Measurements from ENCODE around the gene RPEL1. TPM values are rescaled to one million over a fixed set of nuclear protein-coding genes. Genes with fewer than 3 reads are reported as not detected.
"Not testable (repeated sequence)": the region's sequence is repeated elsewhere in the genome, so short reads cannot be mapped to it uniquely, and the experiment has no call there.

RPEL1 gene
- not detected for total RNA-seq
- not detected for polyA plus RNA-seq

DNA sequence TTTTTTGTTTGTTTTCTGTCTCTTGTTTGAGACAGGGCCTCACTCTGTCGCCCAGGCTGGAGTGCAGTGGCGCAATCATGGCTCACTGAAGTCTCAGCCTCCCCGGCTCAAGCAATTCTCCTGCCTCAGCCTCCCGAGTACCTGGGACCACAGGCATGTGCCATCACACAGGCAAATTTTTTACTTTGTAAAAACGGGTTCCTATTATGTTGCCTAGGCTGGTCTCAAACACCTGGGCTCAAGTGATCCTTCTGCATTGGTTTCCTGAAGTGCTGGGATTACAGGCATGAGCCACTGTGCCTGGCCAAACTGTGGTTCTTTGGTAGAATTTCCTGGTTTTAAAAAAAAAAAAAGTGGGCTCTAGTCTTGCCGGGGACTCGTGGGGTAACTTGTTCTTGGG is at the start of gene RPEL1:
TSS of gene RPEL1 (plus strand) at position 301 of the 400 bp plus-strand sequence. CDS start 110 bp downstream, outside the sequence.
- H3K9me3 ChIP-seq (ENCODE audit: control insufficient read depth in 4 of 4, low read length in 3 of 4); H3K27ac ChIP-seq (ENCODE audit: low read depth in 1 of 2, low read length in 2 of 2); DNase-seq (ENCODE audit: low spot score); H3K36me3 ChIP-seq (ENCODE audit: control insufficient read depth in 4 of 4, insufficient read depth in 3 of 4, low read depth in 1 of 4, low read length in 3 of 4); H3K4me3 ChIP-seq (ENCODE audit: low read depth in 1 of 3, low read length in 3 of 3); H3K9ac ChIP-seq (ENCODE audit: low read depth in 1 of 2, low read length in 2 of 2); H3K4me1 ChIP-seq (ENCODE audit: control insufficient read depth in 4 of 4, insufficient read depth in 4 of 4, low read length in 3 of 4); H3K27me3 ChIP-seq (ENCODE audit: control insufficient read depth in 4 of 4, insufficient read depth in 4 of 4, low read length in 3 of 4): not testable (repeated sequence)
- 90% methylated on average over 7 of the region's 7 CpGs for WGBS

DNA sequence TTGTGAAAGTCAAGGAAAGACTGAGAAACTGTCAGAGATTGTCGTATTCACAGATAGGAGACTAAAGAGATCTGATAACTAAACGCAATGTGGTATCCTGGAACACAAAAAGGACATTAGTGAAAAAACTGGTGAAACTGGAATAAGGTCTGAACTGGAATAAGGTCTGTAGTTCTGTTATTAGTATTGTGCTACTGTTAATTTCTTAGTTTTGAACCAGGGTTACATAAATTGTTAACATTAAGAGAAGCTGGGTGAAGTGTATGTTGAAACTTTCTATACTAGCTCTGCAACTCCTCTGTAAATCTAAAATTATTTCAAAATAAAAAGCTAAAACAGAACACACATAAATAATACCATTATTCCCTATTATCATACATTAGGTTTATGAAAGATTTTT is 49.2 kb upstream of the RPEL1 start:
- Histone ChIP-seq H3K27me3 (ENCODE audit: control insufficient read depth in 4 of 4, insufficient read depth in 4 of 4, low read length in 3 of 4) (no peaks in the 10 kb centered on the region), H3K27ac (ENCODE audit: low read depth in 1 of 2, low read length in 2 of 2) (peak overlapping the region; percentile 48 to 92), H3K36me3 (ENCODE audit: control insufficient read depth in 4 of 4, insufficient read depth in 3 of 4, low read depth in 1 of 4, low read length in 3 of 4) (no peaks in the 10 kb centered on the region), H3K4me3 (ENCODE audit: low read depth in 1 of 3, low read length in 3 of 3) (no peak overlapping the region), H3K9ac (ENCODE audit: low read depth in 1 of 2, low read length in 2 of 2) (no peak overlapping the region), H3K4me1 (ENCODE audit: control insufficient read depth in 4 of 4, insufficient read depth in 4 of 4, low read length in 3 of 4) (peaks cover 4 to 13% (median 6%) of the 10 kb centered on the region in 4 donors), H3K9me3 (ENCODE audit: control insufficient read depth in 4 of 4, low read length in 3 of 4) (no peaks in the 10 kb centered on the region)
- 89% methylated on average over 2 of the region's 2 CpGs for WGBS
- no peak for TF ChIP-seq EGR1 (IDR thresholded peaks at IDR 0.05; ENCODE audit: low read depth in 2 of 2)
- no peak for TF ChIP-seq GABPA (IDR thresholded peaks at IDR 0.05 in 1 of 2, conservative IDR thresholded peaks at IDR 0.05 in 1 of 2)
- no peak for TF ChIP-seq JUND (IDR thresholded peaks at IDR 0.05)
- TF ChIP-seq TAF1 (conservative IDR thresholded peaks at IDR 0.05), result no peak
- no peak for TF ChIP-seq FOXA1 (IDR thresholded peaks at IDR 0.05)
- TF ChIP-seq, protein P1, sequence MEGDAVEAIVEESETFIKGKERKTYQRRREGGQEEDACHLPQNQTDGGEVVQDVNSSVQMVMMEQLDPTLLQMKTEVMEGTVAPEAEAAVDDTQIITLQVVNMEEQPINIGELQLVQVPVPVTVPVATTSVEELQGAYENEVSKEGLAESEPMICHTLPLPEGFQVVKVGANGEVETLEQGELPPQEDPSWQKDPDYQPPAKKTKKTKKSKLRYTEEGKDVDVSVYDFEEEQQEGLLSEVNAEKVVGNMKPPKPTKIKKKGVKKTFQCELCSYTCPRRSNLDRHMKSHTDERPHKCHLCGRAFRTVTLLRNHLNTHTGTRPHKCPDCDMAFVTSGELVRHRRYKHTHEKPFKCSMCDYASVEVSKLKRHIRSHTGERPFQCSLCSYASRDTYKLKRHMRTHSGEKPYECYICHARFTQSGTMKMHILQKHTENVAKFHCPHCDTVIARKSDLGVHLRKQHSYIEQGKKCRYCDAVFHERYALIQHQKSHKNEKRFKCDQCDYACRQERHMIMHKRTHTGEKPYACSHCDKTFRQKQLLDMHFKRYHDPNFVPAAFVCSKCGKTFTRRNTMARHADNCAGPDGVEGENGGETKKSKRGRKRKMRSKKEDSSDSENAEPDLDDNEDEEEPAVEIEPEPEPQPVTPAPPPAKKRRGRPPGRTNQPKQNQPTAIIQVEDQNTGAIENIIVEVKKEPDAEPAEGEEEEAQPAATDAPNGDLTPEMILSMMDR (IDR thresholded peaks at IDR 0.05; ENCODE audit: low read depth, low read length, missing input control), result no peak
- no peak for TF ChIP-seq HNF4G (IDR thresholded peaks at IDR 0.05)
- no peak for TF ChIP-seq NR2F2 (IDR thresholded peaks at IDR 0.05)
- TF ChIP-seq ZBTB33 (IDR thresholded peaks at IDR 0.05), result no peak
- TF ChIP-seq MAX (IDR thresholded peaks at IDR 0.05), result no peak
- no peak for TF ChIP-seq HNF4A (conservative IDR thresholded peaks at IDR 0.05)
- TF ChIP-seq, protein P2, sequence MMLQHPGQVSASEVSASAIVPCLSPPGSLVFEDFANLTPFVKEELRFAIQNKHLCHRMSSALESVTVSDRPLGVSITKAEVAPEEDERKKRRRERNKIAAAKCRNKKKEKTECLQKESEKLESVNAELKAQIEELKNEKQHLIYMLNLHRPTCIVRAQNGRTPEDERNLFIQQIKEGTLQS (IDR thresholded peaks at IDR 0.05), result no peak
- no peak for TF ChIP-seq FOXA2 (IDR thresholded peaks at IDR 0.05)
- no peak for TF ChIP-seq SP1 (IDR thresholded peaks at IDR 0.05)
- no peak for TF ChIP-seq RXRA (IDR thresholded peaks at IDR 0.05)
- no peak for TF ChIP-seq YY1 (IDR thresholded peaks at IDR 0.05)
- no peak for DNase-seq (ENCODE audit: low spot score)

GRCh38 chr10:103197174-103197573 is 48.5 kb upstream of the RPEL1 start:
- no peak overlapping the region for H3K9ac ChIP-seq (ENCODE audit: low read depth in 1 of 2, low read length in 2 of 2)
- peaks cover 0 to 9% (median 6%) of the 10 kb centered on the region in 4 donors for H3K4me1 ChIP-seq (ENCODE audit: control insufficient read depth in 4 of 4, insufficient read depth in 4 of 4, low read length in 3 of 4)
- WGBS, result 57% methylated on average over 3 of the region's 3 CpGs
- H3K27ac ChIP-seq (ENCODE audit: low read depth in 1 of 2, low read length in 2 of 2), result peak overlapping the region; percentile 78 to 92
- no peaks in the 10 kb centered on the region for H3K9me3 ChIP-seq (ENCODE audit: control insufficient read depth in 4 of 4, low read length in 3 of 4)
- no peak for DNase-seq (ENCODE audit: low spot score)
- H3K36me3 ChIP-seq (ENCODE audit: control insufficient read depth in 4 of 4, insufficient read depth in 3 of 4, low read depth in 1 of 4, low read length in 3 of 4), result no peaks in the 10 kb centered on the region
- H3K4me3 ChIP-seq (ENCODE audit: low read depth in 1 of 3, low read length in 3 of 3), result no peak overlapping the region
- H3K27me3 ChIP-seq (ENCODE audit: control insufficient read depth in 4 of 4, insufficient read depth in 4 of 4, low read length in 3 of 4), result no peaks in the 10 kb centered on the region
- TF ChIP-seq NR2F2 (IDR thresholded peaks at IDR 0.05) (peak; percentile 18), ZBTB33 (IDR thresholded peaks at IDR 0.05) (peak; percentile 50), MAX (IDR thresholded peaks at IDR 0.05) (peak; percentile 49), RXRA (IDR thresholded peaks at IDR 0.05) (peak; percentile 93 to 95), TAF1 (conservative IDR thresholded peaks at IDR 0.05) (peak; percentile 31), FOXA2 (IDR thresholded peaks at IDR 0.05) (no peak), SP1 (IDR thresholded peaks at IDR 0.05) (peak; percentile 73), EGR1 (IDR thresholded peaks at IDR 0.05; ENCODE audit: low read depth in 2 of 2) (peak in 1 of 2 donors; percentile 69), HNF4G (IDR thresholded peaks at IDR 0.05) (no peak)
- TF ChIP-seq, protein P1 (IDR thresholded peaks at IDR 0.05; ENCODE audit: low read depth, low read length, missing input control), result no peak
